B cell (primary cell): ENCODE measurements around the gene RAI1. TPM values are rescaled to one million over a fixed set of nuclear protein-coding genes. Genes with fewer than 3 reads are reported as not detected.

ENCODE experiments used
- ATAC-seq: fragments of 200-7000 bp; cut with Tn5 transposase; one replicate; pipeline ENCODE4 v1.10.0; 2021; ENCODE audit warnings: low read depth, mild to moderate bottlenecking, moderate number of reproducible peaks, moderate library complexity
- CTCF ChIA-PET: fragments of 350-600 bp; sonication (Branson Sonifier 250); formaldehyde crosslinking; loops from one replicate; lab custom pipeline; 2021; ENCODE audit warnings: antibody characterized with exemption, inconsistent platforms; lab: Charles Lee
- POLR2A ChIA-PET: fragments of 350-600 bp; sonication (Branson Sonifier 250); formaldehyde crosslinking; loops from one replicate; lab custom pipeline; 2021; ENCODE audit warnings: antibody characterized with exemption; lab: Charles Lee
- DNase-seq: peaks from one replicate; pipeline ENCODE4 v3.0.0; 2013
- H2AFZ ChIP-seq: 2 replicates; pipeline ENCODE4 v1.6.1; 2012; ENCODE audit warnings: mild to moderate bottlenecking, low read depth, low read length; ENCODE audit not compliant: insufficient read depth, poor library complexity, severe bottlenecking
- H3K27ac ChIP-seq, 2 donors: 1 replicate in 1 of 2; 2 replicates in 1 of 2; pipeline ENCODE4 v1.5.1; 2012 to 2013; ENCODE audit warnings: low read length in 2 of 2, mild to moderate bottlenecking in 2 of 2, moderate library complexity in 1 of 2
- H3K27me3 ChIP-seq, 4 experiments: fragments of 200-600 bp in 1 of 4; sonication (generic) in 1 of 4; replicated peaks in 1 of 4; 1 replicate in 2 of 4; 2 replicates in 2 of 4; pipeline versions ENCODE4 v1.6.1 to v1.7.0; 2013 to 2016; ENCODE audit warnings: low read length in 3 of 4, mild to moderate bottlenecking in 2 of 4, mixed read lengths in 1 of 4, moderate library complexity in 1 of 4; ENCODE audit not compliant: insufficient read depth in 4 of 4, control insufficient read depth in 3 of 4; ENCODE audit errors: control extremely low read depth in 1 of 4
- H3K36me3 ChIP-seq, 2 experiments: replicated peaks in 1 of 2; 1 replicate in 1 of 2; 2 replicates in 1 of 2; pipeline versions ENCODE4 v1.6.1 to v1.7.1; 2013; ENCODE audit warnings: low read length in 1 of 2; ENCODE audit not compliant: insufficient read depth in 2 of 2, control insufficient read depth in 1 of 2; ENCODE audit errors: control extremely low read depth in 1 of 2, extremely low read depth in 1 of 2
- H3K4me1 ChIP-seq, 2 donors: fragments of 200-600 bp in 1 of 2; sonication (generic) in 1 of 2; 1 replicate in 1 of 2; 2 replicates in 1 of 2; pipeline versions ENCODE4 v1.5.1 to v1.6.1; 2013 to 2017; ENCODE audit warnings: low read length in 2 of 2; ENCODE audit not compliant: control insufficient read depth in 2 of 2, insufficient read depth in 2 of 2
- H3K4me2 ChIP-seq: replicated peaks from 2 replicates; pipeline ENCODE3; 2012; ENCODE audit warnings: mild to moderate bottlenecking, low read depth, low read length; ENCODE audit not compliant: poor library complexity, severe bottlenecking
- H3K4me3 ChIP-seq, 5 experiments: fragments of 200-600 bp in 1 of 5; sonication (generic) in 1 of 5; 1 replicate in 3 of 5; 2 replicates in 2 of 5; pipeline versions ENCODE4 v1.5.1 to v1.7.0; 2011 to 2016; ENCODE audit warnings: low read length in 4 of 5, mild to moderate bottlenecking in 4 of 5, low read depth in 2 of 5, control low read depth in 1 of 5, moderate library complexity in 1 of 5; ENCODE audit not compliant: insufficient read depth in 1 of 5; ENCODE audit errors: control extremely low read depth in 1 of 5, extremely low read depth in 1 of 5
- H3K79me2 ChIP-seq: fragments of 200-600 bp; sonication (generic); one replicate; pipeline ENCODE4 v1.6.0; 2016; ENCODE audit warnings: low read length; ENCODE audit not compliant: control insufficient read depth, insufficient read depth
- H3K9ac ChIP-seq: fragments of 200-600 bp; sonication (generic); 2 replicates; pipeline ENCODE4 v1.6.1; 2017; ENCODE audit warnings: mild to moderate bottlenecking, low read length, moderate library complexity
- H3K9me3 ChIP-seq, 3 donors: one replicate each; pipeline versions ENCODE4 v1.6.1 to v1.7.1; 2013; ENCODE audit warnings: low read length in 2 of 3; ENCODE audit not compliant: control insufficient read depth in 2 of 3, insufficient read depth in 1 of 3; ENCODE audit errors: control extremely low read depth in 1 of 3
- H4K20me1 ChIP-seq: 2 replicates; pipeline ENCODE4 v1.6.0; 2012; ENCODE audit warnings: mild to moderate bottlenecking, low read length; ENCODE audit not compliant: insufficient read depth, control insufficient read depth, poor library complexity, severe bottlenecking
- H3K27ac Mint-ChIP-seq: one replicate; pipeline ENCODE4 v1.8.0; 2021; ENCODE audit warnings: mixed read lengths
- H3K27me3 Mint-ChIP-seq: one replicate; pipeline ENCODE4 v1.8.0; 2021; ENCODE audit warnings: mixed read lengths
- H3K4me1 Mint-ChIP-seq: one replicate; pipeline ENCODE4 v1.8.0; 2021; ENCODE audit warnings: mixed read lengths
- H3K4me3 Mint-ChIP-seq: one replicate; pipeline ENCODE4 v1.8.0; 2021; ENCODE audit warnings: mixed read lengths
- H3K9me3 Mint-ChIP-seq: one replicate; pipeline ENCODE4 v1.8.0; 2022; ENCODE audit warnings: mixed read lengths; ENCODE audit not compliant: insufficient read depth
- CTCF ChIP-seq: fragments of 200-600 bp; IDR thresholded peaks from one replicate; pipeline ENCODE4 v1.8.0; 2022; ENCODE audit warnings: antibody characterized with exemption, mild to moderate bottlenecking
- EZH2 ChIP-seq: IDR thresholded peaks from 2 replicates; pipeline ENCODE4 v1.6.1; 2012; ENCODE audit warnings: borderline replicate concordance, low read depth, mild to moderate bottlenecking, moderate library complexity, low read length; ENCODE audit not compliant: insufficient read depth, poor library complexity, severe bottlenecking
- WGBS: methylation state at CpG from one replicate; pipeline ENCODE4 v1.1.5; 2013; ENCODE audit warnings: missing lambda C conversion rate; ENCODE audit not compliant: insufficient coverage; 5-methylcytosine and 5-hydroxymethylcytosine counted together
- intact Hi-C: fragments of 100-400 bp; cut with micrococcal nuclease; formaldehyde crosslinking; loops from one replicate; pipeline ENCODE4 v1.10.0; 2022
- polyA plus RNA-seq: library from polyadenylated mRNA; depleted of rRNA; stranded (reverse); fragments of >200 nt; gene quantifications from 2 replicates; pipeline ENCODE4 v1.2.3, GENCODE V29; 2012
- total RNA-seq, 2 donors: library from RNA; stranded (reverse); fragments of 120-200 nt in 1 of 2; gene quantifications; 1 replicate in 1 of 2; 2 replicates in 1 of 2; pipeline versions ENCODE4 v1.2.3 to v1.2.4, GENCODE V29; 2013 to 2022

RAI1 gene
- total and polyA plus RNA-seq, 2 donors (not counting 1 experiment from before 2014, with no cell fraction given): 4.7 to 34.0 TPM

GRCh38 chr17:17792551-17793377 is 111.5 kb downstream of the RAI1 start:
- Mint-ChIP-seq H3K27me3 (no peaks in the 10 kb centered on the region), H3K4me3 (peak overlapping the region; percentile 79), H3K4me1 (peaks cover 19% of the 10 kb centered on the region), H3K9me3 (no peaks in the 10 kb centered on the region), H3K27ac (no peak overlapping the region)
- Histone ChIP-seq H3K36me3 (peaks cover 0 to 17% of the 10 kb centered on the region in 2 experiments), H3K27ac (no peak overlapping the region), H3K4me2 (peak overlapping the region; percentile 67), H3K9me3 (no peaks in the 10 kb centered on the region), H3K4me3 (peak overlapping the region in 1 of 5 experiments; percentile 17), H4K20me1 (peaks cover 23% of the 10 kb centered on the region), H2AFZ (no peak overlapping the region), H3K79me2 (peaks cover 12% of the 10 kb centered on the region), H3K27me3 (no peaks in the 10 kb centered on the region), H3K4me1 (peaks cover 9 to 18% of the 10 kb centered on the region in 2 donors), H3K9ac (no peak overlapping the region)
- intact Hi-C loops: no loop called here
- TF ChIP-seq EZH2 (no peak), CTCF (no peak)
- ATAC-seq (peak; percentile 76), DNase-seq (peak; percentile 57)
- ChIA-PET CTCF (interaction anchor here (0.6 kb wide), 1 partner anchor 62 kb away, joined by 3 read pairs; no protein-coding TSS in a partner anchor), POLR2A (interaction anchor here (0.5 to 0.7 kb wide), 2 partner anchors 11 to 30 kb away, joined by 3 read pairs; no protein-coding TSS in a partner anchor)
- WGBS: 27% methylated on average over 29 of the region's 38 CpGs
